NCI-H460 (cell line): ENCODE results near the gene PCDHA1. TPM values are rescaled to one million over a fixed set of nuclear protein-coding genes. Genes with fewer than 3 reads are reported as not detected.
"Not testable (repeated sequence)": the region's sequence is repeated elsewhere in the genome, so short reads cannot be mapped to it uniquely, and the experiment has no call there.

Source experiments
- DNase-seq: peaks from one replicate; pipeline ENCODE4 v3.0.0-alpha.2; 2016; ENCODE audit warnings: low read depth; ENCODE audit errors: extremely low read depth
- total RNA-seq: library from RNA; depleted of rRNA; stranded (reverse); fragments of >200 nt; shearing (Covaris generic); gene quantifications from 2 replicates; pipeline ENCODE4 v1.2.3, GENCODE V29; 2014

The PCDHA1 gene
- total RNA-seq, 1 experiment from 2014 or later: 0.07 TPM

DNA sequence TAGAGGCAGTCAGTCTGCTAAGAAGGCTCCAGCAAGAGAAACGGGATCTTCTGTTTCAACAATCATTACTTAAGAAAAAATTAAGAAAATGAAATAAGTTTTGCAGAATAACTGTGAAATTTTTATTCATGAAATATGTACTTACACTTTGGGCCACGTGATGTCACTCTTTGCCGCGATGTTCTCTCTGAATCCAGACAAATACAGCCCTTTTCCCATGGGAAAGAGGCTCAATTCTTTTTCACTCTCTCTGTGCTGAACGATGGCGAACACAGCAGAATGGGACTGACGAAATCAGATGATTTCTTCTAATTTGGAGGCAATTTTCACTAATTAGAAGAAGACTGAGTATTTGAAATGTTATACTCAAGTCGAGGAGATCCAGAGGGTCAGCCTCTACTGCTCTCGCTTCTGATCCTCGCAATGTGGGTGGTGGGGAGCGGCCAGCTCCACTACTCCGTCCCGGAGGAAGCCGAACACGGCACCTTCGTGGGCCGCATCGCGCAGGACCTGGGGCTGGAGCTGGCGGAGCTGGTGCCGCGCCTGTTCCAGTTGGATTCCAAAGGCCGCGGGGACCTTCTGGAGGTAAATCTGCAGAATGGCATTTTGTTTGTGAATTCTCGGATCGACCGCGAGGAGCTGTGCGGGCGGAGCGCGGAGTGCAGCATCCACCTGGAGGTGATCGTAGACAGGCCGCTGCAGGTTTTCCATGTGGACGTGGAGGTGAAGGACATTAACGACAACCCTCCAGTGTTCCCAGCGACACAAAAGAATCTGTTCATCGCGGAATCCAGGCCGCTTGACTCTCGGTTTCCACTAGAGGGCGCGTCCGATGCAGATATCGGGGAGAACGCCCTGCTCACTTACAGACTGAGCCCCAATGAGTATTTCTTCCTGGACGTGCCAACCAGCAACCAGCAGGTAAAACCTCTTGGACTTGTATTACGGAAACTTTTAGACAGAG lies 62.5 kb downstream of the PCDHA1 start, which contains the start of gene PCDHA9:
Gene PCDHA9 (plus strand): TSS at position 244 of the 964 bp plus-strand sequence. CDS start 114 bp downstream, at position 358.
- DNase-seq: peak; percentile 6

DNA sequence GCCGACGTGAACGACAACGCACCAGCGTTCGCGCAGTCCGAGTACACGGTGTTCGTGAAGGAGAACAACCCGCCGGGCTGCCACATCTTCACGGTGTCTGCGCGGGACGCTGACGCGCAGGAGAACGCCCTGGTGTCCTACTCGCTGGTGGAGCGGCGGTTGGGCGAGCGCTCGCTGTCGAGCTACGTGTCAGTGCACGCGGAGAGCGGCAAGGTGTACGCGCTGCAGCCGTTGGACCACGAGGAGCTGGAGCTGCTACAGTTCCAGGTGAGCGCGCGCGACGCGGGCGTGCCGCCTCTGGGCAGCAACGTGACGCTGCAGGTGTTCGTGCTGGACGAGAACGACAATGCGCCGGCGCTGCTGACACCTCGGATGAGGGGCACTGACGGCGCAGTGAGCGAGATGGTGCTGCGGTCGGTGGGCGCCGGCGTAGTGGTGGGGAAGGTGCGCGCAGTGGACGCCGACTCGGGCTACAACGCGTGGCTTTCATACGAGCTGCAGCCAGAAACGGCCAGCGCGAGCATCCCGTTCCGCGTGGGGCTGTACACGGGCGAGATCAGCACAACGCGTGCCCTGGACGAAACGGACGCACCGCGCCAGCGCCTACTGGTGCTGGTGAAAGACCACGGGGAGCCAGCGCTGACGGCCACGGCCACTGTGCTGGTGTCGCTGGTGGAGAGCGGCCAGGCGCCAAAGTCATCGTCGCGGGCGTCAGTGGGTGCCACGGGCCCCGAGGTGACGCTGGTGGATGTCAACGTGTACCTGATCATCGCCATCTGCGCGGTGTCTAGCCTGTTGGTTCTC lies 64.1 kb downstream of the PCDHA1 start:
- not testable (repeated sequence) for DNase-seq

DNA sequence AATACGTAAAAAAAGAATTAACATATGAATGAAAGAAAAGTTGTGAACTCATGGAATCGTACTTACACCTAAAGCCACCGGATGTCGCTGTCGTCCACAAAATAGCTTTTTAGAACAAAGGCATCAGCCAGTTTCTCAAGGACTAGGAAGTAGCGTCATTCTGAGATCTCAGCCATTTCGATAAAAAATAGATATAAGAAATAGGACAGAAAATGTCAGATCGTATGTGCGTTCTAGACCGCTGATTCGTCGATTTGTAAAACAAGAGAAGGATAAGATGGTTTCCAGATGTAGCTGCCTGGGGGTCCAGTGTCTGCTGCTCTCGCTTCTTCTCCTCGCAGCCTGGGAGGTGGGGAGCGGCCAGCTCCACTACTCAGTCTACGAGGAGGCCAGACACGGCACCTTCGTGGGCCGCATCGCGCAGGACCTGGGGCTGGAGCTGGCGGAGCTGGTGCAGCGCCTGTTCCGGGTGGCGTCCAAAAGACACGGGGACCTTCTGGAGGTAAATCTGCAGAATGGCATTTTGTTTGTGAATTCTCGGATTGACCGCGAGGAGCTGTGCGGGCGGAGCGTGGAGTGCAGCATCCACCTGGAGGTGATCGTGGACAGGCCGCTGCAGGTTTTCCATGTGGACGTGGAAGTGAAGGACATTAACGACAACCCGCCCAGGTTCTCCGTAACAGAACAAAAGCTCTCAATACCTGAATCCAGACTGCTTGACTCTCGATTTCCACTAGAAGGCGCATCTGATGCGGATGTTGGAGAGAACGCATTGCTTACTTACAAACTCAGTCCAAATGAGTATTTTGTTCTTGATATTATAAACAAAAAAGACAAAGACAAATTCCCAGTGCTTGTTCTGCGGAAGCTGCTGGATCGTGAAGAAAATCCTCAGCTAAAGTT lies 70.1 kb downstream of the PCDHA1 start, which contains the start of gene PCDHA10:
Gene PCDHA10 (plus strand): TSS at position 126 of the 903 bp plus-strand sequence. CDS start 152 bp downstream, at position 278.
- DNase-seq: peak; percentile 39

DNA sequence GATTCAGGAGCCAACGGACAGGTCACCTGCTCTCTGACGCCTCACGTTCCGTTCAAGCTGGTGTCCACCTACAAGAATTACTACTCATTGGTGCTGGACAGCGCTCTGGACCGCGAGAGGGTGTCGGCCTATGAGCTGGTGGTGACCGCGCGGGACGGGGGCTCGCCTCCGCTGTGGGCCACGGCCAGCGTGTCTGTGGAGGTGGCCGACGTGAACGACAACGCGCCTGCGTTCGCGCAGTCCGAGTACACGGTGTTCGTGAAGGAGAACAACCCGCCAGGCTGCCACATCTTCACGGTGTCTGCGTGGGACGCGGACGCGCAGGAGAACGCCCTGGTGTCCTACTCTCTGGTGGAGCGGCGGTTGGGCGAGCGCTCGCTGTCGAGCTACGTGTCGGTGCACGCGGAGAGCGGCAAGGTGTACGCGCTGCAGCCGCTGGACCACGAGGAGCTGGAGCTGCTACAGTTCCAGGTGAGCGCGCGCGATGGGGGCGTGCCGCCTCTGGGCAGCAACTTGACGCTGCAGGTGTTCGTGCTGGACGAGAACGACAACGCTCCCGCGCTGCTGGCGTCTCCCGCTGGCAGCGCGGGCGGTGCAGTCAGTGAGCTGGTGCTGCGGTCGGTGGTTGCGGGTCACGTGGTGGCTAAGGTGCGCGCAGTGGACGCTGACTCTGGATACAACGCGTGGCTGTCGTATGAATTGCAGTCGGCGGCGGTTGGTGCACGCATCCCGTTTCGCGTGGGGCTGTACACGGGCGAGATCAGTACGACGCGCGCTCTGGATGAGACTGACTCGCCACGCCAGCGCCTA lies 71.4 kb downstream of the PCDHA1 start:
- no peak for DNase-seq

DNA sequence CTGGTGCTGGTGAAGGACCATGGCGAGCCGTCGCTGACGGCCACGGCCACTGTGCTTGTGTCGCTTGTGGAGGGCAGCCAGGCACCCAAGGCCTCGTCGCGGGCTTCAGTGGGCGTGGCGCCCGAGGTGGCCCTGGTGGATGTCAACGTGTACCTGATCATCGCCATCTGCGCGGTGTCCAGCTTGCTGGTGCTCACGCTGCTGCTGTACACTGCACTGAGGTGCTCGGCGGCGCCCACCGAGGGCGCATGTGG lies 72.0 kb downstream of the PCDHA1 start:
- no peak for DNase-seq

DNA sequence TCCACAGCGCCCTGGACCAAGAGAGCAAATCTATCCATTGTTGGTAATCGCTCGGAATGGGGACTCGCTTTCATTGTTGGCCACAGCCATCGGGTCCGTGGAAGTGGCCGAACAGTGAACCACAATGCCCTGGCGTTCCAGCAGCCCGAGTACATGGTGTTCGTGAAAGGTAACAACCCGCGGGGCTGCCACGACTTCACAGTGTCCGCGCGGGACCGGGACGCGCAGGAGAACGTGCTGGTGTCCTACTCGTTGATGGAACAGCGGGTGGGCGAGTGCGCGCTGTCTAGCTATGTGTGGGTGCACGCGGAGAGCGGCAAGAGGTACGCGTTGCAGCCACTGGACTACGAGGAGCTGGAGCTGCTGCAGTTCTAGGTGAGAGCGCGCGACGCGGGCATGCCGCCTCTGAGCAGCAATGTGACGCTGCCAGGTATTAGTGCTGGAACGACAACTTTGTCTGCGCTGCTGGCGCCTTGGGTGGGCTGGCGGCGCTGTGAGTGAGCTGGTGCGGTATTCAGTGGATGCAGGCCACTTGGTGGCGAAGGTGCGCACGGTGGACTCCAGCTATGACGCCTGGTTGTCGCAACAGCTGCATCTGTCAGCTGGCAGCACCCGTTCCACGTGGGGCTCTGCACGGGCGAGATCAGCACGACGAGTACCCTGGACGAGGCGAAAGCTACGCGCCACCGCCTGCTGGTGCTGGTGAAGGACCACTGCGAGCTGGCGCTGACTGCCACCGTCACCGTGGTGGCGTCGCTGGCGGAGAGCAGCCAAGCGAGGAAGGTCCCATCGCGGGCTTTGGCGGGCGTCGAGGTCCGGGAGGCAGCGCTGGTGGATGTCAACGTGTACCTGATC lies 76.7 kb downstream of the PCDHA1 start:
- no peak for DNase-seq

DNA sequence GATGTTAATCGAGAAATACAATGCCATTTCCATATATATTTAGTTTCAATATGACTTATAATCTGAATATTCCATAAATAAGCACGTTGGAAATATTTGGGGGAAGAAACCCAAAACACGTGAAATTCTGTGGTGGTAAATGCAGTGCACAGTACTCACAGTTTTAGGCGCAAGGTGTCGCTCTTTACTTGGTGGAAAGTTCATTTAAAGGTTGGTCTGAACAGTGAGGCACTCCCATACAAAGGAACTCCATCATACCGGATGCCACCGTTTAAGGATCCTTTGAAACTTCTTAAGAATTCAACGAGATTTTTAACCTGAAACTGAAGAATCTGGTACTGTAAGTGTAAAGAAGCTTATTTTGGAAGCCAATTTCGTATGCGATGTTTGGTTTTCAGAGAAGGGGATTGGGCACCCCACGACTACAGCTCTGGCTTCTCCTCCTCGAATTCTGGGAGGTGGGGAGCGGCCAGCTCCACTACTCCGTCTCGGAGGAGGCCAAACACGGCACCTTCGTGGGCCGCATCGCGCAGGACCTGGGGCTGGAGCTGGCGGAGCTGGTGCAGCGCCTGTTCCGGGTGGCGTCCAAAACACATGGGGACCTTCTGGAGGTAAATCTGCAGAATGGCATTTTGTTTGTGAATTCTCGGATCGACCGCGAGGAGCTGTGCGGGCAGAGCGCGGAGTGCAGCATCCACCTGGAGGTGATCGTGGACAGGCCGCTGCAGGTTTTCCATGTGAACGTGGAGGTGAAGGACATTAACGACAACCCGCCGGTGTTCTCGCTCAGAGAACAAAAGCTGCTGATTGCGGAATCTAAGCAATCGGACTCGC lies 83.0 kb downstream of the PCDHA1 start, which contains the start of gene PCDHA11:
Gene PCDHA11 (plus strand): TSS at position 237 of the 834 bp plus-strand sequence. CDS start 147 bp downstream, at position 384.
- DNase-seq: no peak

DNA sequence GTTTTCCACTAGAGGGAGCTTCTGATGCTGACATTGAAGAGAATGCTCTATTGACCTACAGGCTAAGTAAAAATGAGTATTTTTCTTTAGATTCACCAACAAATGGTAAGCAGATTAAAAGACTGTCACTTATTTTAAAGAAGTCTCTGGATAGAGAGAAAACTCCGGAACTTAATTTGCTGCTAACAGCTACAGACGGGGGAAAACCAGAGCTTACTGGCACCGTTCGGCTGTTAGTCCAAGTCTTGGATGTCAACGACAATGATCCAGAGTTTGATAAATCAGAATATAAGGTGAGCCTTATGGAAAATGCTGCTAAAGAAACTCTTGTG lies 83.6 kb downstream of the PCDHA1 start:
- DNase-seq: no peak

DNA sequence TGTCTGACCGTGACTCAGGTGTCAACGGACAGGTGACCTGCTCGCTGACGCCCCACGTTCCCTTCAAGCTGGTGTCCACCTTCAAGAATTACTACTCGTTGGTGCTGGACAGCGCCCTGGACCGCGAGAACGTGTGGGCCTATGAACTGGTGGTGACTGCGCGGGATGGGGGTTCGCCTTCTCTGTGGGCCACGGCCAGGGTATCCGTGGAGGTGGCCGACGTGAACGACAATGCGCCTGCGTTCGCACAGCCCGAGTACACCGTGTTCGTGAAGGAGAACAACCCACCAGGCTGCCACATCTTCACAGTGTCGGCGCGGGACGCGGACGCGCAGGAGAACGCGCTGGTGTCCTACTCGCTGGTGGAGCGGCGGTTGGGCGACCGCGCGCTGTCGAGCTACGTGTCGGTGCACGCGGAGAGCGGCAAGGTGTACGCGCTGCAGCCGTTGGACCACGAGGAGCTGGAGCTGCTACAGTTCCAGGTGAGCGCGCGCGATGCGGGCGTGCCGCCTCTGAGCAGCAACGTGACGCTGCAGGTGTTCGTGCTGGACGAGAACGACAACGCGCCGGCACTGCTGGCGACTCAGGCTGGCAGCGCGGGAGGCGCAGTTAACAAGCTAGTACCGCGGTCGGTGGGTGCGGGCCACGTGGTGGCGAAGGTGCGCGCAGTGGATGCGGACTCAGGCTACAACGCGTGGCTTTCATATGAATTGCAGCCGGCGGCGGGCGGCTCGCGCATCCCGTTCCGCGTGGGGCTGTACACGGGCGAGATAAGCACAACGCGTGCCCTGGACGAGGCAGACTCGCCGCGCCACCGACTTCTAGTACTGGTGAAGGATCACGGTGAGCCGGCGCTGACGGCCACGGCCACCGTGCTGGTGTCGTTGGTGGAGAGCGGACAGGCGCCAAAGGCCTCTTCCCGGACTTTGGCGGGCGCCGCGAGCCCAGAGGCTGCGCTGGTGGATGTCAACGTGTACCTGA lies 84.6 kb downstream of the PCDHA1 start:
- no peak for DNase-seq

DNA sequence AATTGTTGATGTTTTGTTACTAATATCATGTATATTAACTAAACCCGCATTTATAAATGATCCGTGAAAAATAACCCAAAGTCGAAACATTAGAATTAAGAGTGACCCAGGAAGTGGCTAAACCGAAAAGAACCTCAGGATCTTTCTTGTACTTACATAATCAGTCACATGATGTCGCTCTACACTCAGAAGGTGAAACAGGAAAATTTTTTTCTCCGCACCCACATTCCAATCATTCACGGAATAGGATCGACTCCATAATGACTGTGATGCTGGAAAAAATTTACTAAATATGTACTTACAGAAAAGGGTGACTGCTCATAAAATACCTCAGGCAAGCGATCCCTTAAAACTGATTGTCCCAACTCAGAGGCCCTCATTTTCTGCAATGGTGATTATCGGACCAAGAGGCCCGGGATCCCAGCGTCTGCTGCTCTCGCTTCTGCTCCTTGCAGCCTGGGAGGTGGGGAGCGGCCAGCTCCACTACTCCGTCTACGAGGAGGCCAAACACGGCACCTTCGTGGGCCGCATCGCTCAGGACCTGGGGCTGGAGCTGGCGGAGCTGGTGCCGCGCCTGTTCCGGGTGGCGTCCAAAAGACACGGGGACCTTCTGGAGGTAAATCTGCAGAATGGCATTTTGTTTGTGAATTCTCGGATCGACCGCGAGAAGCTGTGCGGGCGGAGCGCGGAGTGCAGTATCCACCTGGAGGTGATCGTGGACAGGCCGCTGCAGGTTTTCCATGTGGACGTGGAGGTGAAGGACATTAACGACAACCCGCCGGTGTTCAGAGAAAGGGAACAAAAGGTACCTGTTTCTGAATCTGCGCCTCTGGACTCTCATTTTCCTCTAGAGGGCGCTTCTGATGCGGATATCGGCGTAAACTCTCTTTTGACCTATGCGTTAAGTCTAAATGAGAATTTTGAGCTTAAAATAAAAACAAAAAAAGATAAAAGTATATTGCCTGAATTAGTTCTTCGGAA lies 89.4 kb downstream of the PCDHA1 start, which contains the start of gene PCDHA12:
Gene PCDHA12 (plus strand): TSS at position 224 of the 981 bp plus-strand sequence. CDS start 165 bp downstream, at position 389.
- peak; percentile 77 for DNase-seq

DNA sequence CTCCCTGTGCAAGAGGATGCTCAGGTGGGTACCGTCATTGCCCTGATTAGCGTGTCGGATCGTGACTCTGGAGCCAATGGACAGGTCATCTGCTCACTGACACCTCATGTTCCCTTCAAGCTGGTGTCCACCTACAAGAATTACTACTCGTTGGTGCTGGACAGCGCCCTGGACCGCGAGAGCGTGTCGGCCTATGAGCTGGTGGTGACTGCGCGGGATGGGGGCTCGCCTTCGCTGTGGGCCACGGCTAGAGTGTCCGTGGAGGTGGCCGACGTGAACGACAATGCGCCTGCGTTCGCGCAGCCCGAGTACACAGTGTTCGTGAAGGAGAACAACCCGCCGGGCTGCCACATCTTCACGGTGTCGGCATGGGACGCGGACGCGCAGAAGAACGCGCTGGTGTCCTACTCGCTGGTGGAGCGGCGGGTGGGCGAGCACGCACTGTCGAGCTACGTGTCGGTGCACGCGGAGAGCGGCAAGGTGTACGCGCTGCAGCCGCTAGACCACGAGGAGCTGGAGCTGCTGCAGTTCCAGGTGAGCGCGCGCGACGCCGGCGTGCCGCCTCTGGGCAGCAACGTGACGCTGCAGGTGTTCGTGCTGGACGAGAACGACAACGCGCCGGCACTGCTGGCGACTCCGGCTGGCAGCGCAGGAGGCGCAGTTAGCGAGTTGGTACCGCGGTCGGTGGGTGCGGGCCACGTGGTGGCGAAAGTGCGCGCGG lies 90.8 kb downstream of the PCDHA1 start:
- DNase-seq: not testable (repeated sequence)

DNA sequence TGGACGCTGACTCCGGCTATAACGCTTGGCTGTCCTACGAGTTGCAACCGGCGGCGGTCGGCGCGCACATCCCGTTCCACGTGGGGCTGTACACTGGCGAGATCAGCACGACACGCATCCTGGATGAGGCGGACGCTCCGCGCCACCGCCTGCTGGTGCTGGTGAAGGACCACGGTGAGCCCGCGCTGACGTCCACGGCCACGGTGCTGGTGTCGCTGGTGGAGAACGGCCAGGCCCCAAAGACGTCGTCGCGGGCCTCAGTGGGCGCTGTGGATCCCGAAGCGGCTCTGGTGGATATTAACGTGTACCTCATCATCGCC lies 91.3 kb downstream of the PCDHA1 start:
- no peak for DNase-seq

DNA sequence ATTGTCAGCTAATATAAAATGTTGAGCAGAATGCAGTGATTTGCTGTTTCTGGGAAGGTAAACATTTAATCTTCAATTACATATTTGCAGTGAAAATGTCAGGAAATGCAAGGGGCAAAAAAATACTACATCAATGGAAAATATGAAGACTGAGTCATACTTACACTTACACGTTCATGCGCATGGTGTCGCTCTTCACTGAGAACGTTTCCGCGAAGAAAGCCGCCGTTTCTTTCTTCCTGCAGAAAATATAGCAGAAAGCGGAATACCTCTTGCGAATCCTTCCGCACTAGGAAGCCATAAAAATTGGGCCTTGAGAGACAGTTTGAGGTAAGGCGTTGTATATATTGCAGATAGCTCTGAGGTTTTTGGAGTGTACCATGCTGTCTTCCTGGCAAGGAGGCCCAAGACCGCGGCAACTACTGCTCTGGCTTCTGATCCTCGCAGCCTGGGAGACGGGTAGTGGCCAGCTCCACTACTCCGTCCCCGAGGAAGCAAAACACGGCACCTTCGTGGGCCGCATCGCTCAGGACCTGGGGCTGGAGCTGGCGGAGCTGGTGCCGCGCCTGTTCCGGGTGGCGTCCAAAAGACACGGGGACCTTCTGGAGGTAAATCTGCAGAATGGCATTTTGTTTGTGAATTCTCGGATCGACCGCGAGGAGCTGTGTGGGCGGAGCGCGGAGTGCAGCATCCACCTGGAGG lies 96.1 kb downstream of the PCDHA1 start, which contains the start of gene PCDHA13:
Gene PCDHA13 (plus strand): TSS at position 236 of the 702 bp plus-strand sequence. CDS start 145 bp downstream, at position 381.
- DNase-seq: peak; percentile 24

DNA sequence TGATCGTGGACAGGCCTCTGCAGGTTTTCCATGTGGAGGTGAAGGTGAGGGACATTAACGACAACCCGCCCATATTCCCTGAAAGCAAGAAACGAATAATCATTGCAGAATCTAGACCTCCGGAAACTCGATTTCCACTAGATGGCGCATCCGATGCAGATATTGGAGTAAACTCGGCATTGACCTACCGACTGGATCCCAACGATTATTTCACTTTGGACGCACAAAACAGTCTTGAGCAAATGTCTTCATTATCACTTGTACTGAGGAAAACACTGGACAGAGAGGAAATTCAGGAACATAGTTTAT lies 96.6 kb downstream of the PCDHA1 start:
- peak; percentile 40 for DNase-seq
